ENCODE data around the gene KDM2A. TPM values are rescaled to one million over a fixed set of nuclear protein-coding genes. Genes with fewer than 3 reads are reported as not detected.

Gene KDM2A
- total RNA-seq, 1 donor from 2014 or later, result 37.5 TPM

GRCh38 chr11:67287355-67288197, 168.5 kb downstream of the KDM2A start:
- intact Hi-C loops (cut with micrococcal nuclease), result no loop called here
- peak; percentile 28 for DNase-seq
- no peak for ATAC-seq

- ATAC-seq (no peak), DNase-seq (no peak)
- intact Hi-C loops (cut with micrococcal nuclease), result no loop called here
These were observed 169.1 kb downstream of the KDM2A start for GRCh38 chr11:67288198-67288451.

- ATAC-seq (peak; percentile 88), DNase-seq (peak; percentile 94)
- intact Hi-C loops (cut with micrococcal nuclease), result no loop called here
These were observed 169.6 kb downstream of the KDM2A start for GRCh38 chr11:67288452-67289225.

GRCh38 chr11:67289226-67289650, 170.2 kb downstream of the KDM2A start, which contains the start of gene ANKRD13D:
Gene ANKRD13D, plus strand, starts transcription at chr11:67289303. Its CDS starts 158 bp downstream, at chr11:67289461.
- intact Hi-C loops (cut with micrococcal nuclease), result no loop called here

GRCh38 chr11:67289651-67290479, 170.8 kb downstream of the KDM2A start:
- DNase-seq, result peak; percentile 54

More at GRCh38 chr11:67289226-67289650, 170.2 kb downstream of the KDM2A start, which contains the start of gene ANKRD13D:
- DNase-seq (no peak), ATAC-seq (no peak)

GRCh38 chr11:67290801-67291200, 171.7 kb downstream of the KDM2A start:
- DNase-seq, result peak; percentile 65

More at GRCh38 chr11:67289651-67290479, 170.8 kb downstream of the KDM2A start:
- ATAC-seq, result peak; percentile 5
- intact Hi-C loops (cut with micrococcal nuclease), result no loop called here

GRCh38 chr11:67291481-67292381, 172.7 kb downstream of the KDM2A start:
- intact Hi-C loops (cut with micrococcal nuclease), result no loop called here
- DNase-seq (peak; percentile 31), ATAC-seq (no peak)

More at GRCh38 chr11:67290801-67291200, 171.7 kb downstream of the KDM2A start:
- intact Hi-C loops (cut with micrococcal nuclease), result no loop called here
- ATAC-seq, result no peak

GRCh38 chr11:67292671-67293070, 173.6 kb downstream of the KDM2A start:
- intact Hi-C loops (cut with micrococcal nuclease), result no loop called here
- ATAC-seq, result no peak
- no peak for DNase-seq

- no peak for ATAC-seq
- intact Hi-C loops (cut with micrococcal nuclease), result no loop called here
- no peak for DNase-seq
These were observed 174.0 kb downstream of the KDM2A start for GRCh38 chr11:67293090-67293489.

- intact Hi-C loops (cut with micrococcal nuclease), result no loop called here
These were observed 176.8 kb downstream of the KDM2A start for GRCh38 chr11:67295846-67296245.

GRCh38 chr11:67298786-67299185, 179.7 kb downstream of the KDM2A start:
- ATAC-seq (no peak), DNase-seq (no peak)
- intact Hi-C loops (cut with micrococcal nuclease), result no loop called here

More at GRCh38 chr11:67295846-67296245, 176.8 kb downstream of the KDM2A start:
- ATAC-seq (no peak), DNase-seq (no peak)

- intact Hi-C loops (cut with micrococcal nuclease), result no loop called here
These were observed 180.6 kb downstream of the KDM2A start for GRCh38 chr11:67299471-67300191.

GRCh38 chr11:67300256-67300755, 181.2 kb downstream of the KDM2A start:
- intact Hi-C loops (cut with micrococcal nuclease), result no loop called here
- DNase-seq (peak; percentile 11), ATAC-seq (no peak)

More at GRCh38 chr11:67299471-67300191, 180.6 kb downstream of the KDM2A start:
- DNase-seq (peak; percentile 16), ATAC-seq (no peak)

- intact Hi-C loops (cut with micrococcal nuclease), result no loop called here
- ATAC-seq (no peak), DNase-seq (peak; percentile 28)
These were observed 181.8 kb downstream of the KDM2A start for GRCh38 chr11:67300756-67301312.

GRCh38 chr11:67301313-67301921, 182.4 kb downstream of the KDM2A start:
- ATAC-seq, result no peak
- peak; percentile 38 for DNase-seq
- intact Hi-C loops (cut with micrococcal nuclease), result no loop called here

GRCh38 chr11:67301951-67302516, 183.0 kb downstream of the KDM2A start:
- DNase-seq (peak; percentile 76), ATAC-seq (peak; percentile 65)
- intact Hi-C loops (cut with micrococcal nuclease), result no loop called here

All from left ventricle myocardium superior (tissue), 1 donor.